ENCODE measurements around the gene GSTO2. TPM values are rescaled to one million over a fixed set of nuclear protein-coding genes. Genes with fewer than 3 reads are reported as not detected.

Gene GSTO2
- total RNA-seq, 1 donor from 2014 or later = 5.9 TPM

DNA sequence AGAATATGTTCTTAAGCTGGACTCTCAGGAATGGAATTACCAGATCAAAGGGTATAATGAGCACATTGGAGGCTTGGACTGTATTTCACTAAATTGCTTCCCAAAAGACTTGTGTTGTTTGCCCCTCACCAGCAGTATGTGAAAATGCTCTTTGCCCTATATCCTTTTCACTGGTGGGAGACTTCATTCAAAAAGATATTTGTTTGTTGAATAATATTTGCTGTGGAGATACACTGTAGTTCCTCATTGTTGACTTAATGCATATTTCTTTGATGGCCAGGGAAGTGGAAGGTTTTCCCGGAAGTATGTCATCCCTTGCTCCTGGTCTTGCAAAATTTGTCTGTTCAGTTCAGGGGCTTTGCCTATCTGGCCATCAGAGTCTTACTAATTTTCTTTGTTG, 19.4 kb downstream of the GSTO2 start:
- Mint-ChIP-seq H3K4me1 (ENCODE audit: unreplicated experiment) (peaks cover 3% of the 10 kb centered on the region), H3K27me3 (ENCODE audit: unreplicated experiment) (no peaks in the 10 kb centered on the region), H3K27ac (ENCODE audit: unreplicated experiment) (no peak overlapping the region), H3K4me3 (ENCODE audit: unreplicated experiment) (no peak overlapping the region), H3K36me3 (ENCODE audit: low read depth, unreplicated experiment) (no peaks in the 10 kb centered on the region), H3K9me3 (ENCODE audit: unreplicated experiment) (no peaks in the 10 kb centered on the region)
- no peak for DNase-seq (ENCODE audit: low spot score)
- TF ChIP-seq CTCF (IDR thresholded peaks at IDR 0.05; ENCODE audit: unreplicated experiment) = no peak

DNA sequence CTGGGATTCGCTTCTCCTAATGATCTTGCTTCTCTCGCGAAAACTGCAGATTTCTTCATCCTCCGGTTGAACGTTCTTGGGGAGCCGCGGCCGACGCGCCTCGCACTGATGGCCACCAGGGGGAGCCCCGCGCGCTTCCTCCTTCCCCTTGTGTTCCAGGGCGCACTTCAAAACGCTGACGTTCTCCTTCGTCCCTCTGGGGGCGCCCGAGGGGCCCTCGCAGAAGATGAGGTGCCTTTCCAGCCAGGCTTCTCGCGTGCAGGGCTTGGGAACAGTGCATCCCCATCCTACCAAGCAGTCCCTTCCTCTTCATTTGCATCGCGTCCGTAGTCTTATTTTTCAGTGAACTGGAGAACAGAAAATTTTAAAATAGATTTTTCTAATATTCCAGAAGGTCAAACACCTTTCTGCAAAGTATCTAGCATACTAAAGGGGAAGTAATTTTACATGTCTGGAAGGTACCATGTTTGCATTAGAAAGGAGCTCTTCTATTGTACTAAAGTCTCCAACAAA, 22.5 kb downstream of the GSTO2 start:
- no peaks in the 10 kb centered on the region for H3K9me3 Mint-ChIP-seq (ENCODE audit: unreplicated experiment)
- no peaks in the 10 kb centered on the region for H3K27me3 Mint-ChIP-seq (ENCODE audit: unreplicated experiment)
- peak; percentile 99 for TF ChIP-seq CTCF (IDR thresholded peaks at IDR 0.05; ENCODE audit: unreplicated experiment)
- DNase-seq (ENCODE audit: low spot score) = peak; percentile 88
- no peak overlapping the region for H3K27ac Mint-ChIP-seq (ENCODE audit: unreplicated experiment)
- peaks cover 3% of the 10 kb centered on the region for H3K4me1 Mint-ChIP-seq (ENCODE audit: unreplicated experiment)
- H3K36me3 Mint-ChIP-seq (ENCODE audit: low read depth, unreplicated experiment) = no peaks in the 10 kb centered on the region
- no peak overlapping the region for H3K4me3 Mint-ChIP-seq (ENCODE audit: unreplicated experiment)

DNA sequence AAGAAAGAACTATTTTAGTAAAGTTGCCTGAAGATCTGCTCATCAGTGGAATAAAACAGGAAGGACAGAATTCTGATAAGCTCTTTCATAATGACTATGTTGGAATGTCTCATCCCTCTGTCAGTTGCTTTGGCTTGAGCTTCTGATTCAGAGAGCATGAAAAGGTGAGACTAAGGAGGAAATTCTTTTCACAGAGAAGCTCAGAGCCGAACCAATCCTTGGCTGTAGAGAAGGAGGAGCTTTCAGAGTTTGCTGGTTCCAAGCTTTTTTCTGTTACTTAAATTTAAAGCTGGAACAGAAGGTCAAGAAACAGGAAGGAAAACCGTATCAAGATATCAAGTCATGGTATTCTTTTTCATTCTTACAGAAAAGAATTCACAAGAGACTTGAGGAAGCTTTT, 24.0 kb downstream of the GSTO2 start:
- peaks cover 3% of the 10 kb centered on the region for H3K4me1 Mint-ChIP-seq (ENCODE audit: unreplicated experiment)
- H3K9me3 Mint-ChIP-seq (ENCODE audit: unreplicated experiment) = no peaks in the 10 kb centered on the region
- H3K36me3 Mint-ChIP-seq (ENCODE audit: low read depth, unreplicated experiment) = no peaks in the 10 kb centered on the region
- no peak for TF ChIP-seq CTCF (IDR thresholded peaks at IDR 0.05; ENCODE audit: unreplicated experiment)
- H3K27me3 Mint-ChIP-seq (ENCODE audit: unreplicated experiment) = peaks cover 3% of the 10 kb centered on the region
- DNase-seq (ENCODE audit: low spot score) = no peak
- no peak overlapping the region for H3K4me3 Mint-ChIP-seq (ENCODE audit: unreplicated experiment)
- no peak overlapping the region for H3K27ac Mint-ChIP-seq (ENCODE audit: unreplicated experiment)

- H3K4me3 Mint-ChIP-seq (ENCODE audit: unreplicated experiment) = no peak overlapping the region
- H3K27me3 Mint-ChIP-seq (ENCODE audit: unreplicated experiment) = peaks cover 3% of the 10 kb centered on the region
- DNase-seq (ENCODE audit: low spot score) = no peak
- no peaks in the 10 kb centered on the region for H3K9me3 Mint-ChIP-seq (ENCODE audit: unreplicated experiment)
- no peaks in the 10 kb centered on the region for H3K36me3 Mint-ChIP-seq (ENCODE audit: low read depth, unreplicated experiment)
- TF ChIP-seq CTCF (IDR thresholded peaks at IDR 0.05; ENCODE audit: unreplicated experiment) = no peak
- H3K4me1 Mint-ChIP-seq (ENCODE audit: unreplicated experiment) = peaks cover 3% of the 10 kb centered on the region
- no peak overlapping the region for H3K27ac Mint-ChIP-seq (ENCODE audit: unreplicated experiment)
Measured at GRCh38 chr10:104293781-104294321, 24.9 kb downstream of the GSTO2 start.

GRCh38 chr10:104296687-104297436, 27.9 kb downstream of the GSTO2 start:
- no peaks in the 10 kb centered on the region for H3K9me3 Mint-ChIP-seq (ENCODE audit: unreplicated experiment)
- TF ChIP-seq CTCF (IDR thresholded peaks at IDR 0.05; ENCODE audit: unreplicated experiment) = no peak
- peaks cover 10% of the 10 kb centered on the region for H3K4me1 Mint-ChIP-seq (ENCODE audit: unreplicated experiment)
- H3K27me3 Mint-ChIP-seq (ENCODE audit: unreplicated experiment) = peaks cover 3% of the 10 kb centered on the region
- DNase-seq (ENCODE audit: low spot score) = no peak
- H3K36me3 Mint-ChIP-seq (ENCODE audit: low read depth, unreplicated experiment) = no peaks in the 10 kb centered on the region
- H3K4me3 Mint-ChIP-seq (ENCODE audit: unreplicated experiment) = no peak overlapping the region
- no peak overlapping the region for H3K27ac Mint-ChIP-seq (ENCODE audit: unreplicated experiment)

All from endothelial cell (in vitro differentiated cells).